HCT116 (cell line): ENCODE results near the gene HMG20A. TPM values are rescaled to one million over a fixed set of nuclear protein-coding genes. Genes with fewer than 3 reads are reported as not detected.

ENCODE experiments used
- ATAC-seq: fragments of 200-7000 bp; cut with Tn5 transposase; 2 replicates; pipeline ENCODE4 v1.9.1; 2020; ENCODE audit warnings: mild to moderate bottlenecking, moderate library complexity
- BruUV-seq: library from RNA; stranded (reverse); fragments of 400-500 nt; replicated peaks from 2 replicates; lab custom pipeline; 2021; lab: Mats Ljungman, UMichigan
- CTCF ChIA-PET: fragments of 300-600 bp; sonication (Branson Sonifier 250); formaldehyde crosslinking; loops from one replicate; lab custom pipeline; 2021; ENCODE audit warnings: antibody characterized with exemption; lab: Charles Lee
- POLR2A ChIA-PET: fragments of 300-600, 350-600 bp; sonication (Branson Sonifier 250); formaldehyde crosslinking; loops from one replicate; lab custom pipeline; 2021; ENCODE audit warnings: antibody characterized with exemption; lab: Charles Lee
- RAD21 ChIA-PET, 2 experiments: fragments of 300-600 bp; sonication (Branson Sonifier 250); formaldehyde crosslinking; loops; one replicate each; lab custom pipeline; 2023; ENCODE audit warnings: low total read pairs in 2 of 2; ENCODE audit not compliant: uncharacterized antibody in 2 of 2, unreplicated experiment in 2 of 2, low non-redundant PET in 1 of 2; lab: Charles Lee
- DNase-seq: peaks from one replicate; pipeline ENCODE4 v3.0.0-alpha.2; 2010; ENCODE audit warnings: low read depth, low spot score
- H2AFZ ChIP-seq: fragments of 200-600 bp; shearing (Covaris generic), sonication (generic); 2 replicates; pipeline ENCODE4 v1.6.1; 2017; ENCODE audit warnings: low read depth, mixed run types, mixed read lengths, antibody characterized with exemption, low read length; ENCODE audit not compliant: poor library complexity, severe bottlenecking
- H3K27ac ChIP-seq: 2 replicates; pipeline ENCODE4 v1.5.1; 2012; ENCODE audit warnings: low read depth, low read length
- H3K27me3 ChIP-seq: fragments of 200-600 bp; sonication (generic); 2 replicates; pipeline ENCODE4 v1.6.1; 2016; ENCODE audit warnings: mixed run types, low read length, mixed read lengths; ENCODE audit not compliant: insufficient read depth
- H3K36me3 ChIP-seq, 2 experiments: fragments of 200-500 bp in 1 of 2; fragments of 200-600 bp in 1 of 2; sonication (Bioruptor generic) in 1 of 2; sonication (generic) in 1 of 2; 2 replicates each; pipeline versions ENCODE4 v1.5.1 to v1.6.1; 2014 to 2016; ENCODE audit warnings: low read length in 2 of 2, inconsistent platforms in 1 of 2, mixed read lengths in 1 of 2, mixed run types in 1 of 2; ENCODE audit not compliant: insufficient read depth in 2 of 2, control insufficient read depth in 1 of 2
- H3K4me1 ChIP-seq, 2 experiments: fragments of 200-600 bp in 1 of 2; sonication (generic) in 1 of 2; 2 replicates each; pipeline versions ENCODE4 v1.5.1 to v1.6.1; 2012 to 2017; ENCODE audit warnings: low read length in 2 of 2, inconsistent platforms in 1 of 2, mild to moderate bottlenecking in 1 of 2, mixed read lengths in 1 of 2, mixed run types in 1 of 2, moderate library complexity in 1 of 2; ENCODE audit not compliant: insufficient read depth in 2 of 2, control insufficient read depth in 1 of 2
- H3K4me2 ChIP-seq: fragments of 200-600 bp; sonication (generic); 2 replicates; pipeline ENCODE4 v1.6.1; 2017; ENCODE audit warnings: mixed run types, low read length, mixed read lengths
- H3K4me3 ChIP-seq, 2 experiments: fragments of 200-600 bp in 1 of 2; sonication (generic) in 1 of 2; replicated peaks in 1 of 2; 2 replicates each; pipeline ENCODE4 v1.5.1; 2011 to 2016; ENCODE audit warnings: low read length in 2 of 2, control low read depth in 1 of 2, low read depth in 1 of 2, mild to moderate bottlenecking in 1 of 2, mixed read lengths in 1 of 2, mixed run types in 1 of 2
- H3K79me2 ChIP-seq: fragments of 200-600 bp; sonication (generic); 2 replicates; pipeline ENCODE4 v1.6.1; 2017; ENCODE audit warnings: mild to moderate bottlenecking, mixed run types, low read length, moderate library complexity, mixed read lengths; ENCODE audit not compliant: insufficient read depth
- H3K9ac ChIP-seq: fragments of 200-600 bp; sonication (generic); 2 replicates; pipeline ENCODE4 v1.6.1; 2016; ENCODE audit warnings: low read length, mixed read lengths
- H3K9me2 ChIP-seq: fragments of 200-600 bp; sonication (generic), shearing (Covaris generic); 2 replicates; pipeline ENCODE4 v1.6.1; 2017; ENCODE audit warnings: mixed run types, mild to moderate bottlenecking, moderate library complexity; ENCODE audit not compliant: insufficient read depth
- H3K9me3 ChIP-seq, 2 experiments: fragments of 200-500 bp in 1 of 2; fragments of 200-600 bp in 1 of 2; sonication (Bioruptor generic) in 1 of 2; sonication (generic) in 1 of 2; 2 replicates each; pipeline ENCODE4 v1.6.1; 2014 to 2017; ENCODE audit warnings: low read length in 2 of 2, mixed read lengths in 2 of 2, inconsistent platforms in 1 of 2, low read depth in 1 of 2, mild to moderate bottlenecking in 1 of 2, mixed run types in 1 of 2, moderate library complexity in 1 of 2; ENCODE audit not compliant: control insufficient read depth in 1 of 2, insufficient read depth in 1 of 2
- H4K20me1 ChIP-seq: fragments of 200-600 bp; sonication (generic), shearing (Covaris generic); 2 replicates; pipeline ENCODE4 v1.6.1; 2017; ENCODE audit warnings: mixed run types, mild to moderate bottlenecking, moderate library complexity; ENCODE audit not compliant: insufficient read depth
- ATF3 ChIP-seq: IDR thresholded peaks from 2 replicates; pipeline ENCODE4 v1.6.1; 2012
- EGR1 ChIP-seq: IDR thresholded peaks from 2 replicates; pipeline ENCODE4 v1.6.1; 2012; ENCODE audit warnings: low read depth
- ELF1 ChIP-seq: IDR thresholded peaks from 2 replicates; pipeline ENCODE4 v1.6.1; 2012; ENCODE audit warnings: low read depth, borderline replicate concordance
- FOSL1 ChIP-seq: IDR thresholded peaks from 2 replicates; pipeline ENCODE4 v1.6.1; 2012; ENCODE audit warnings: low read depth
- JUND ChIP-seq: IDR thresholded peaks from 2 replicates; pipeline ENCODE4 v1.6.1; 2012
- MAX ChIP-seq: IDR thresholded peaks from 2 replicates; pipeline ENCODE4 v1.6.1; 2012
- POLR2A ChIP-seq: IDR thresholded peaks from 2 replicates; pipeline ENCODE4 v1.7.0; 2011; ENCODE audit warnings: borderline replicate concordance; ENCODE audit not compliant: insufficient read depth, insufficient read length; ENCODE audit errors: extremely low read depth
- POLR2AphosphoS5 ChIP-seq: IDR thresholded peaks from 2 replicates; pipeline ENCODE4 v1.6.1; 2011; ENCODE audit warnings: mild to moderate bottlenecking, low read depth, low read length, moderate library complexity
- REST ChIP-seq: IDR thresholded peaks from 2 replicates; pipeline ENCODE4 v1.6.1; 2012; ENCODE audit warnings: low read depth
- SP1 ChIP-seq: IDR thresholded peaks from 2 replicates; pipeline ENCODE4 v1.6.1; 2012; ENCODE audit warnings: low read depth
- SRF ChIP-seq: IDR thresholded peaks from 2 replicates; pipeline ENCODE4 v1.6.1; 2012; ENCODE audit warnings: low read depth
- ZBTB33 ChIP-seq: IDR thresholded peaks from 2 replicates; pipeline ENCODE4 v1.6.1; 2011; ENCODE audit warnings: mild to moderate bottlenecking, low read length, moderate library complexity; ENCODE audit not compliant: insufficient replicate concordance; ENCODE audit errors: extremely low read depth
- ZFX ChIP-seq: fragments of 450-650 bp; IDR thresholded peaks from 2 replicates; pipeline ENCODE4 v1.6.1; 2017
- intact Hi-C: fragments of 100-400 bp; cut with micrococcal nuclease; formaldehyde crosslinking; loops from 2 replicates; pipeline ENCODE4 v1.10.0; 2022
- total RNA-seq: library from RNA; stranded (reverse); gene quantifications from one replicate; pipeline ENCODE4 v1.2.1, GENCODE V29; 2021; ENCODE audit not compliant: unreplicated experiment
- TF ChIP-seq, protein P1 (sequence below), 3 experiments: fragments of 200-600 bp in 1 of 3; sonication (generic) in 1 of 3; IDR thresholded peaks in 2 of 3; conservative IDR thresholded peaks in 1 of 3; 2 replicates each; pipeline ENCODE4 v1.5.1; 2012 to 2017; ENCODE audit warnings: low read depth in 2 of 3, low read length in 2 of 3, antibody characterized with exemption in 1 of 3, borderline replicate concordance in 1 of 3, control low read depth in 1 of 3, mild to moderate bottlenecking in 1 of 3, mixed read lengths in 1 of 3, mixed run types in 1 of 3, moderate library complexity in 1 of 3; ENCODE audit not compliant: insufficient read depth in 1 of 3

The HMG20A gene
- total RNA-seq, 1 experiment from 2014 or later = 37.7 TPM

GRCh38 chr15:77518458-77518857 is 97.8 kb downstream of the HMG20A start:
- Histone ChIP-seq H3K9ac (no peak overlapping the region), H3K9me2 (no peaks in the 10 kb centered on the region), H3K27me3 (no peaks in the 10 kb centered on the region), H2AFZ (no peak overlapping the region), H3K4me3 (no peak overlapping the region), H3K27ac (no peak overlapping the region), H3K79me2 (no peaks in the 10 kb centered on the region), H3K4me1 (no peaks in the 10 kb centered on the region), H3K4me2 (no peak overlapping the region), H3K36me3 (no peaks in the 10 kb centered on the region), H4K20me1 (no peaks in the 10 kb centered on the region), H3K9me3 (no peaks in the 10 kb centered on the region)
- ChIA-PET CTCF (no interaction called here), POLR2A (interaction anchor here (1.8 kb wide), 1 partner anchor 10 kb away, joined by 5 read pairs; no protein-coding TSS in a partner anchor), RAD21 (no interaction called here)
- TF ChIP-seq ATF3 (no peak), POLR2AphosphoS5 (no peak), ELF1 (no peak), EGR1 (no peak), POLR2A (no peak), SP1 (no peak), JUND (no peak), SRF (no peak), ZBTB33 (no peak), ZFX (no peak), FOSL1 (no peak), REST (no peak), MAX (no peak)
- TF ChIP-seq, protein P1, sequence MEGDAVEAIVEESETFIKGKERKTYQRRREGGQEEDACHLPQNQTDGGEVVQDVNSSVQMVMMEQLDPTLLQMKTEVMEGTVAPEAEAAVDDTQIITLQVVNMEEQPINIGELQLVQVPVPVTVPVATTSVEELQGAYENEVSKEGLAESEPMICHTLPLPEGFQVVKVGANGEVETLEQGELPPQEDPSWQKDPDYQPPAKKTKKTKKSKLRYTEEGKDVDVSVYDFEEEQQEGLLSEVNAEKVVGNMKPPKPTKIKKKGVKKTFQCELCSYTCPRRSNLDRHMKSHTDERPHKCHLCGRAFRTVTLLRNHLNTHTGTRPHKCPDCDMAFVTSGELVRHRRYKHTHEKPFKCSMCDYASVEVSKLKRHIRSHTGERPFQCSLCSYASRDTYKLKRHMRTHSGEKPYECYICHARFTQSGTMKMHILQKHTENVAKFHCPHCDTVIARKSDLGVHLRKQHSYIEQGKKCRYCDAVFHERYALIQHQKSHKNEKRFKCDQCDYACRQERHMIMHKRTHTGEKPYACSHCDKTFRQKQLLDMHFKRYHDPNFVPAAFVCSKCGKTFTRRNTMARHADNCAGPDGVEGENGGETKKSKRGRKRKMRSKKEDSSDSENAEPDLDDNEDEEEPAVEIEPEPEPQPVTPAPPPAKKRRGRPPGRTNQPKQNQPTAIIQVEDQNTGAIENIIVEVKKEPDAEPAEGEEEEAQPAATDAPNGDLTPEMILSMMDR (IDR thresholded peaks at IDR 0.05 in 2 of 3, conservative IDR thresholded peaks at IDR 0.05 in 1 of 3; ENCODE audit: borderline replicate concordance in 1 of 3, insufficient read depth in 1 of 3, low read depth in 2 of 3, low read length in 2 of 3) = no peak
- ATAC-seq (no peak), DNase-seq (no peak)
- intact Hi-C loops = no loop called here
- BruUV-seq = no TSS peak
